PC-3 (cell line): Measurements from ENCODE around the gene ZMYND19. TPM values are rescaled to one million over a fixed set of nuclear protein-coding genes. Genes with fewer than 3 reads are reported as not detected.

ENCODE experiments used
- ATAC-seq: fragments of 200-7000 bp; cut with Tn5 transposase; 2 replicates; pipeline ENCODE4 v1.9.1; 2020; ENCODE audit warnings: mild to moderate bottlenecking, moderate library complexity
- BruUV-seq: library from RNA; stranded (reverse); fragments of 400-500 nt; replicated peaks from 2 replicates; lab custom pipeline; 2021; lab: Mats Ljungman, UMichigan
- CTCF ChIA-PET: fragments of 300-600 bp; sonication (Branson Sonifier 250); formaldehyde crosslinking; loops from one replicate; lab custom pipeline; 2022; ENCODE audit warnings: antibody characterized with exemption; lab: Charles Lee
- POLR2A ChIA-PET: fragments of 300-600 bp; sonication (Branson Sonifier 250); formaldehyde crosslinking; loops from one replicate; lab custom pipeline; 2022; ENCODE audit warnings: antibody characterized with exemption; ENCODE audit not compliant: unreplicated experiment; lab: Charles Lee
- DNase-seq: peaks from one replicate; pipeline ENCODE4 v3.0.0-alpha.2; 2015
- H2AFZ ChIP-seq: fragments of 300-600 bp; sonication (generic); 2 replicates; pipeline ENCODE4 v1.6.0; 2016; ENCODE audit warnings: antibody characterized with exemption, low read length
- H3F3A ChIP-seq: fragments of 300-600 bp; sonication (generic); one replicate; pipeline ENCODE4 v1.6.0; 2017; ENCODE audit warnings: antibody characterized with exemption, low read length, control low read depth, mild to moderate bottlenecking; ENCODE audit not compliant: unreplicated experiment
- H3K27ac ChIP-seq: fragments of 300-600 bp; sonication (generic); 2 replicates; pipeline ENCODE4 v1.5.1; 2016; ENCODE audit warnings: mild to moderate bottlenecking, low read length
- H3K27me3 ChIP-seq: fragments of 300-600 bp; sonication (generic); 2 replicates; pipeline ENCODE4 v1.6.1; 2016; ENCODE audit warnings: low read length, mixed read lengths
- H3K36me3 ChIP-seq: fragments of 300-600 bp; sonication (generic); 2 replicates; pipeline ENCODE4 v1.6.1; 2016; ENCODE audit warnings: low read depth, mixed run types, low read length, mixed read lengths
- H3K4me1 ChIP-seq: fragments of 300-600 bp; sonication (generic); 2 replicates; pipeline ENCODE4 v1.5.1; 2016; ENCODE audit warnings: low read length; ENCODE audit not compliant: insufficient read depth
- H3K4me2 ChIP-seq: fragments of 300-600 bp; sonication (generic); 2 replicates; pipeline ENCODE4 v1.6.0; 2016; ENCODE audit warnings: low read length
- H3K4me3 ChIP-seq: fragments of 300-600 bp; sonication (generic); 2 replicates; pipeline ENCODE4 v1.5.1; 2016; ENCODE audit warnings: mild to moderate bottlenecking, low read length, mixed read lengths
- H3K79me2 ChIP-seq: fragments of 300-600 bp; sonication (generic); 2 replicates; pipeline ENCODE4 v1.6.1; 2017; ENCODE audit warnings: low read length, mixed read lengths
- H3K9ac ChIP-seq: fragments of 300-600 bp; sonication (generic); 2 replicates; pipeline ENCODE4 v1.6.0; 2016; ENCODE audit warnings: mild to moderate bottlenecking, low read length
- H3K9me2 ChIP-seq: fragments of 300-600 bp; sonication (generic); replicated peaks from 2 replicates; pipeline ENCODE4 v1.6.1; 2016; ENCODE audit warnings: mixed run types, low read length, mixed read lengths
- H3K9me3 ChIP-seq: fragments of 300-600 bp; sonication (generic); 2 replicates; pipeline ENCODE4 v1.6.1; 2016; ENCODE audit warnings: low read length, mixed read lengths
- H4K20me1 ChIP-seq: fragments of 300-600 bp; sonication (generic); 2 replicates; pipeline ENCODE4 v1.6.1; 2016; ENCODE audit warnings: low read length, mixed read lengths
- CTCF ChIP-seq: fragments of 300-600 bp; sonication (generic); conservative IDR thresholded peaks from 2 replicates; pipeline ENCODE4 v1.5.1; 2017; ENCODE audit warnings: antibody characterized with exemption, low read depth, mild to moderate bottlenecking, low read length
- EZH2 ChIP-seq: fragments of 300-600 bp; sonication (generic); IDR thresholded peaks from one replicate; pipeline ENCODE4 v1.6.1; 2017; ENCODE audit warnings: antibody characterized with exemption, mild to moderate bottlenecking, low read length; ENCODE audit not compliant: unreplicated experiment
- EZH2phosphoT487 ChIP-seq: fragments of 300-600 bp; sonication (generic); IDR thresholded peaks from 2 replicates; pipeline ENCODE4 v1.6.1; 2018; ENCODE audit warnings: mild to moderate bottlenecking, antibody characterized with exemption, low read length, borderline replicate concordance
- intact Hi-C: fragments of 100-400 bp; cut with micrococcal nuclease; formaldehyde crosslinking; loops from 2 replicates; pipeline ENCODE4 v1.9.0; 2023
- total RNA-seq: library from RNA; depleted of rRNA; stranded (reverse); fragments of >200 nt; gene quantifications from 2 replicates; pipeline ENCODE4 v1.2.3, GENCODE V29; 2014

The ZMYND19 gene
- total RNA-seq, 1 experiment from 2014 or later, result 39.5 TPM

GRCh38 chr9:137550231-137550621, 40.1 kb downstream of the ZMYND19 start, which contains the start of gene PNPLA7:
PNPLA7 (minus strand) TSS chr9:137550402; CDS start chr9:137550197, 205 bp downstream.
- Histone ChIP-seq H3K4me1 (peaks cover 7% of the 10 kb centered on the region), H3K27me3 (no peaks in the 10 kb centered on the region), H3K4me2 (peak within 1 kb of the TSS; percentile 83), H4K20me1 (no peaks in the 10 kb centered on the region), H3F3A (no peaks in the 10 kb centered on the region), H3K27ac (peak within 1 kb of the TSS; percentile 37; the same call in 1 of the 2 replicates), H3K36me3 (no peaks in the 10 kb centered on the region), H3K9me2 (no peaks in the 10 kb centered on the region), H3K4me3 (peak within 1 kb of the TSS; percentile 66), H3K79me2 (peaks cover 16% of the 10 kb centered on the region), H2AFZ (peak within 1 kb of the TSS; percentile 67; the same call in 1 of the 2 replicates), H3K9ac (peak within 1 kb of the TSS; percentile 48), H3K9me3 (no peaks in the 10 kb centered on the region)
- no TSS peak for BruUV-seq
- peak; percentile 84 for DNase-seq
- peak; percentile 68 for ATAC-seq
- intact Hi-C loops, result loop anchor here (10.0 kb wide), 1 partner anchor 55 kb away; the partner anchor contains the start of gene ARRDC1
- ChIA-PET CTCF (interaction anchor here (0.5 to 1.3 kb wide), 2 partner anchors 15 to 41 kb away, joined by 3 to 10 read pairs; no protein-coding TSS in a partner anchor), POLR2A (interaction anchor here (0.5 to 0.6 kb wide), 2 partner anchors 14 to 104 kb away, joined by 4 to 5 read pairs; no protein-coding TSS in a partner anchor)
- TF ChIP-seq EZH2phosphoT487, result no peak
- TF ChIP-seq EZH2, result no peak
- TF ChIP-seq CTCF, result no peak

- peaks cover 10% of the 10 kb centered on the region for H3K79me2 ChIP-seq
- POLR2A ChIA-PET, result no interaction called here
- BruUV-seq, result no TSS peak
- no peak for DNase-seq
- H3K4me2 ChIP-seq, result no peak overlapping the region
- no peak overlapping the region for H3K27ac ChIP-seq
- no peaks in the 10 kb centered on the region for H3K27me3 ChIP-seq
- H3K9ac ChIP-seq, result no peak overlapping the region
- intact Hi-C loops, result no loop called here
- no peak overlapping the region for H3K4me3 ChIP-seq
- no peaks in the 10 kb centered on the region for H4K20me1 ChIP-seq
- H3K9me3 ChIP-seq, result no peaks in the 10 kb centered on the region
- CTCF ChIA-PET, result no interaction called here
- no peaks in the 10 kb centered on the region for H3F3A ChIP-seq
- no peak for TF ChIP-seq CTCF
- TF ChIP-seq EZH2, result no peak
- TF ChIP-seq EZH2phosphoT487, result no peak
- H3K36me3 ChIP-seq, result no peaks in the 10 kb centered on the region
- no peaks in the 10 kb centered on the region for H3K9me2 ChIP-seq
- no peak overlapping the region for H2AFZ ChIP-seq
- no peak for ATAC-seq
- H3K4me1 ChIP-seq, result peaks cover 7% of the 10 kb centered on the region
Observed at GRCh38 chr9:137547687-137548543, 42.4 kb downstream of the ZMYND19 start.
